ENCODE results near the gene CRADD.
"Not testable (repeated sequence)": the region's sequence is repeated elsewhere in the genome, so short reads cannot be mapped to it uniquely, and the experiment has no call there.

CRADD gene

DNA sequence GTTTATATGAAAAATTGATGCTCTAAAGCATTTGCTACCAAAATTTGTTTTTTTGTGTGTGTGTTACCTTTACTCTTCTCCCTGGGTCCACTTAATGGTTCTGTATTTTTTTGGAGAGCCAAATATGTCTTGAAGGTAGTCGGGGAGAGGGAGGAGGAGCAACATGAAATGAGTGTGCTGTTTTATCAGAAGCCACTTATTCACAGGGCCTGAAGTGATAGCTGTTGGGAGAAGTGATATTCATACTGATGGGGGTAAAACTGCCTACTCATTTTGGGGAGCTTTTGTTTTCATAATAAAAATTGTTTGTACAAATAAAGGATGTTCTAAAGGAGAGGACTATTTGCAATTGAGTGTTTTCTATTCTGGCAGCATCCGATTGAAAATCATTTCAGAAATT is 29.2 kb downstream of the CRADD start:
- DNase-seq, result peak; percentile 80 to 88
- TF ChIP-seq POLR2A (IDR thresholded peaks at IDR 0.05; ENCODE audit: low read length), result peak; percentile 31
- TF ChIP-seq GATA1 (IDR thresholded peaks at IDR 0.05; ENCODE audit: low read depth, low read length), result no peak

DNA sequence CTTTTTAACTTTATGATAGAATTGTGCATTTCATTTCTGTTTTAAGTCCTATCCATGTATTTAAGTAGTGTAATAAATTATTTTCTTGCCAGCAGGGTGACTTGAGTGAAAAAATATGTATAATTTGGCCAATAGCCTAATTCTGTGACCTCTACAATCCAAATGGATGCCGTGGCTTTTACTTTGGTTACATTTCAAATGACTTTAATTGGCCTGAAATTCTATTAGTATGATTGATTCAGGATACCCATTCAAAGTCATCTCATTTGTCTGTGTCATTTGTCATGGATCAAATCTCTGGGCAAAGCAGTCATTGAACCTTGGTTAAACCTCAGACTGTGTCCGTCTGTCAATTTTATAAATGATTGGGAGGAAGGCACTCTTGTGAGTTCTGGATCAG is 29.6 kb downstream of the CRADD start:
- TF ChIP-seq POLR2A (IDR thresholded peaks at IDR 0.05; ENCODE audit: low read length) (no peak), GATA1 (IDR thresholded peaks at IDR 0.05; ENCODE audit: low read depth, low read length) (no peak)
- DNase-seq, result no peak

DNA sequence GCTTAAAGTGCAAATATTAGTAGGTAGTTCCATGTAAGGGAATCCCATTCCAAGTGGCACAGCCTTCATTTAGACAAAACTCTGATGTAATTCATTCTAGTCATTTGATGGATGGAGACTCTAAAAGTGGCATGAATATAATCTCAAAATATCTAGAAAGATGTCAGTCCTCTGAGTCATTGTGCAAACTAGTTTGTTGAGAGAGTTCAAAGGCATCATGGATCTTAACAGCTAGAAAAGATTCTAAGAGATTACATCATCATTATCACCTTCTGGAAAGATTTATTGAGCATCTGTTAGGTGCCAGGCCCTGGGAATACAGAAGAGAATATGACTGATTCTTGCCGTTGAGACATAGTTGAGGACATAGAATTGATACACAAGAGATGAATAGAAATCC is 30.7 kb downstream of the CRADD start:
- TF ChIP-seq GATA1 (IDR thresholded peaks at IDR 0.05; ENCODE audit: low read depth, low read length), result no peak
- TF ChIP-seq POLR2A (IDR thresholded peaks at IDR 0.05; ENCODE audit: low read length), result no peak
- no peak for DNase-seq

DNA sequence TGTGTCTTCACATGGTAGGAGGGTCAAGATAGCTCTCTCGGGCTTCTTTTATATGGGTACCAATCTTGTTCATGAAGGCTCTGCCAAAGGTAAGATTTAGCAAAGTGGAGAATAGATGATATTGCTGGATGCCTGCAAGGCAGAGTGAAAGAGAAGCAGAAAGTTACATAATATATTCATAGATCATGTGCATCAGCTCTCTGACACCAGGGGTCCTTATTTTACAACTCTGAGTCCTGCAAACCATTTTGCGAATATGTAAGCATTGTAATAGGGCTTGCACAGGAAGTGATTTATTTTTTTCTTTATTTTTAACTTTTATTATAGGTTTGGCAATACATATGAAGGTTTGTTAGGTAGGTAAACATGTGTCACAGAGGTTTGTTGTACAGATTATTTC is 31.8 kb downstream of the CRADD start:
- TF ChIP-seq GATA1 (IDR thresholded peaks at IDR 0.05; ENCODE audit: low read depth, low read length) (no peak), POLR2A (IDR thresholded peaks at IDR 0.05; ENCODE audit: low read length) (no peak)
- DNase-seq, result no peak

DNA sequence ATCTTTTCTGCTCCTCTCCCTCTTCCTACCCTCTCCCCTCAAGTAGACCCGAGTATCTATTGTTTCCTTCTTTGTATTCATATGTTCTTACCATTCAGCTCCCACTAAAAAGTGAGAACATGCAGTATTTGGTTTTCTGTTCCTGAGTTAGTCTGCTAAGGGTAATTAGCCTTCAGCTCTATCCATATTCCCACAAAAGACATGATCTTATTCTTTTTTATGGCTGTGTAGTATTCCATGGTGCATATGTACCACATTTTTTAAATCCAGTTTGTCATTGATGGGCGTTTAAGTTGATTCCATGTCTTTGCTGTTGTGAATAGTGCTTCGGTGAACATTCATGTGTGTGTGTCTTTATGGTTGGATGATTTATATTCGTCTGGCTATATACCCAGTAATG is 32.2 kb downstream of the CRADD start:
- DNase-seq, result no peak
- no peak for TF ChIP-seq GATA1 (IDR thresholded peaks at IDR 0.05; ENCODE audit: low read depth, low read length)
- no peak for TF ChIP-seq POLR2A (IDR thresholded peaks at IDR 0.05; ENCODE audit: low read length)

DNA sequence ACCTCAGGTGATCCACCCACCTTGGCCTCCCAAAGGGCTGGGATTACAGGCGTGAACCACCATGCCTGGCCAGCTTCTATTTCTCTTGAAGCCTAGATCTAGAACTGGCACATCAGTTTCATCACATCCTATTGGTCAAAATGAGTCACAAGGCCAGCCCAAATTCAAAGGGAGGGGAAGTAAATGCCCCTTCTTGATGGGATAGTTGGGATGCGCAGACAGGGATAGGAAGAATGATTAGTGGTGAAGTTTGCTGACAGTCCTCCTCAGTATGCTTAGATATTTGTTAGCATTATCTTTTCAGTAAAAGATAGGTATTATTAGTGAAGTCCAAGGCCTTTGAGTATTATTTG is 33.4 kb downstream of the CRADD start:
- TF ChIP-seq POLR2A (IDR thresholded peaks at IDR 0.05; ENCODE audit: low read length) (no peak), GATA1 (IDR thresholded peaks at IDR 0.05; ENCODE audit: low read depth, low read length) (no peak)
- no peak for DNase-seq

DNA sequence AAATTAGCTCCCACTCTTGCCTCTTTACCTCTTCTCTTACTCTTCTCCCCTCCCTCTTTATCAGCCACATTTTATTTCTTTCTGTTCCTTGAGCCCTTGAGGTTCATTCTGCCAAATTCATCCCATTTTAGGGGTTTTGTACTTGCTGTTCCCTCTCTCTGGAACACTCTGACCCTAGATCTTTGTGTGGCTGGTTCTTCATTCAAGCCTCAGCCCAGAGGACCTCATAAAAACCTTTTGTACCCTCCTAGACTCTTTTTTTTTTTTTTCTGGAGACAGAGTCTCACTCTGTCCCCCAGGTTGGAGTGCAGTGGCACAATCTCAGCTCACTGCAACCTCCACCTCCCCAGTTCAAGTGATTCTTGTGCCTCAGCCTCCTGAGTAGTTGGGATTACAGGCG is 34.3 kb downstream of the CRADD start:
- DNase-seq, result not testable (repeated sequence)

DNA sequence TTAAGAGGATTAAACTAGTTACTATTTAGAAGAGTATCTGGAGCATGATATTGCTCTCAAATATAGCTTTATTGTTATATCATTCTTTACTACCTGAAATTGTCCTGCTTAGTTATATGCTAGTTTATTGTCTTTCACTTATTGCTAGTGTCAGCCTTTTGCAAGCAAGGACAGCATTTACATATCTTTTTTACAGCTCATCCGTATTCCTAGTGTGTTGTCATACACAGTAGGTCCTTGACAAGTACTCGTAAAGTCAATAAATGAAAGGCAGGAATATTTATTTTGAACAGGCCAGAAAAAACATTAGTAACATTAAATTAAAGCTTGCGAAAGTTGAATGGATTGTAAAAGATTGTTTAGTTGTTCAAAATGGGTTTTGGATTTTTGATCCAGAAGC is 35.0 kb downstream of the CRADD start:
- DNase-seq, result no peak
- TF ChIP-seq GATA1 (IDR thresholded peaks at IDR 0.05; ENCODE audit: low read depth, low read length) (no peak), POLR2A (IDR thresholded peaks at IDR 0.05; ENCODE audit: low read length) (no peak)

DNA sequence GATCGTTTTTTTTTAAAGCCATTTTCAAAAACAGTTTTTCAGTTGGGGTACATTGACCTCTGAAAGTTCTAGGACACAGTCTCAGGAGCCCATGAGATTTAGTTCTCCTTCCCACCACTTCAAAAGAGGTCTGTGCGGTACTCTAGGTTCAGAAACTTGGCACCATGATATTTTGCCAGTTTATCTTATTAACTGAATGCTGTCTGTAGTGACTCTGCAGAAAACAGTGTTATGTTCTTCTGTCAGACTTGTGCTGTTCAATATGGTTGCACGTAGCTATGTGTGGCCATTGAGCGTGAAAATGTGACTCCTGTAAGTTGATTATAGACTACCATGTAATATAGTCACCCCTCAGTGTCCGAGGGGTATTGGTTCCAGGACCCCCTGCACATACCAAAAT is 35.9 kb downstream of the CRADD start:
- peak; percentile 60 to 63 for DNase-seq
- TF ChIP-seq GATA1 (IDR thresholded peaks at IDR 0.05; ENCODE audit: low read depth, low read length) (no peak), POLR2A (IDR thresholded peaks at IDR 0.05; ENCODE audit: low read length) (no peak)

DNA sequence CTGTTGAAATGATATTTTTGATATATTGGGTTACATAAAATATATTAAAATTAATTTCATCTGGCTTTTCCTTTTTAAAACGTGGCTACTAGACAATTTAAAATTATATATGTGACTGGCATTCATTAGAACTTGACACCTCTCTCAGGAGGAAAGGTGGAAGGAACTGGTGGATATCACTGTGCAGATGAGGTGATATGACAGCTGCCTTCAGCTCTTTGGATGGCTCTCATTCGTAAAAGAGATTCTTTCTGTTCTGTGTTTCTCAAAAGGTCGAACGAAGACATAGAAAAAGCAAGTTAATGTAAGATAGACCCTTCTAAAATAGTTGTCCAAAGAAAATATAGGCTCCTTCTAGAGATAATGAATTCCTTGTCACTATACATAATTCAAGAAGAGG is 36.6 kb downstream of the CRADD start:
- DNase-seq, result no peak
- TF ChIP-seq GATA1 (IDR thresholded peaks at IDR 0.05; ENCODE audit: low read depth, low read length) (no peak), POLR2A (IDR thresholded peaks at IDR 0.05; ENCODE audit: low read length) (no peak)

DNA sequence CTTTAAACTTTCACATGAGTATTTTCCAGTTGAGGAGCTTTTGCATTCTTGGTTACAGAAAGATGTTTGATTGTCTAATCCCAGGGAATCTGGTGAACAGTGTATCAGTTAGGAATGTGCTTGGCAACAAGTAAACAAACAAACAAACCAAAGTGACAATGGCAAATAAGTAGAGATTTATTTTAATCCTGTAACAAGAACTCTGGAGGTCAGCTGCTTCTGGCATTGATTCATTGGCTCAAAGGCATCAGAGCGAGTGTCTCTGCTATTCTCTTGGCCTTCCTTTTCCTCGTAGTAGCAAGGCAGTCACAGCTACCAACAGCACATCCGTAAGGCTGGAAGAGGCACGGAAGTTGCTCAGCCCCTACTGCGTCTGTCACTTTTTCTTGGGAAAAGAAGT is 37.2 kb downstream of the CRADD start:
- no peak for DNase-seq
- no peak for TF ChIP-seq GATA1 (IDR thresholded peaks at IDR 0.05; ENCODE audit: low read depth, low read length)
- TF ChIP-seq POLR2A (IDR thresholded peaks at IDR 0.05; ENCODE audit: low read length), result no peak

DNA sequence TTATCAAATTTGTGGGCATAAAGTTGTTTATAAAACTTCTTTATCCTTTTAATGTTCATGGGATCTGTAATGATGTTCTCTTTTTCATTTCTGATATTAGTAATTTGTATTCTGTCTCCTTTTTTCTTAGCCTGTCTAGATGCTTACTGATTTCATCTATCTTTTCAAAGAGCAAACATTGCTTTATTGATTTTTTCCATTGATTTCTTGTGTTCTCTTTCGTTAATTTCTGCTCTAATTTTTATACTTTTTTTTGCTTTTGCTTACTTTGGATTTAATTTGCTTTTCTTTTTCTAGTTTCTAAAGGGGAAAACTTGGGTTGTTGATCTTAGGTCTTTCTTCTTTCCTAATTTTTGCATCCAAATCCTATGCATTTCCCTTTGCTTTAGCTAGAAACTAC is 42.5 kb downstream of the CRADD start:
- DNase-seq, result no peak
- TF ChIP-seq POLR2A (IDR thresholded peaks at IDR 0.05; ENCODE audit: low read length) (no peak), GATA1 (IDR thresholded peaks at IDR 0.05; ENCODE audit: low read depth, low read length) (no peak)

DNA sequence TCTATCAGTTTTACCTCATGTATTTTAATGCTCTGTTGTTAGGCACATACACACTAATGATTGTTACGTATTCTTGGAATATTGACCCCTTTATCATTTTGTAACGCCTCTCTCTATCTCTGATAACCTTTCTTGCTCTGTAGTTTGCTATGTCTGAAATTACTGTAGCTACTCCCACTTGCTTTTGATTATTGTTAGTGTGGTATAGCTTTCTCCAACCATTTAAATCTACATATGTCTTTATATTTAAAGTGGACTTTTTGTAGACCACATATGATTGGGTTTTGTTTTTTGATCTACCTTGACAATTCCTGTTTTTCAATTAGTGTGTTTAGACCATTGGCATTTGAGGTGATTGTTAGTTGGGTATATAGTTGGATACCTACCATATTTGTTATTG is 43.4 kb downstream of the CRADD start:
- DNase-seq, result no peak
- TF ChIP-seq GATA1 (IDR thresholded peaks at IDR 0.05; ENCODE audit: low read depth, low read length), result no peak
- TF ChIP-seq POLR2A (IDR thresholded peaks at IDR 0.05; ENCODE audit: low read length), result no peak

DNA sequence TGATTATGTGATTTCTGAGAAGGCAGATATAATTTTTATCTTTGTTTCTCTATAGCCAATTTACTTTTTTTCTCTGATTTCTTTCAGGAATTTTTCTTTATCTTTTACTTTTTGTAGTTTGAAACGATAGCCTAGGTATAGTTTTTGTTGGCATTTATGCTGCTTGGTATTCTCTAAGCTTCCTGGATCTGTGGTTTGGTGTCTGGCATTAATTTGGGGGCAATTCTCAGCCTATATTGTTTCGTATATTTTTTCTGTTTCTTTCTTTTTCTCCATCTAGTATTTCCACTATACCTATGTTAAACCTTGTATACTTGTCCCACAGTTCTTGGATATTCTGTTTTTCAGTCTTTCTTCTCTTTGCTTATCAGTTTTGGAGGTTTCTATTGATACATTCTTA is 45.0 kb downstream of the CRADD start:
- no peak for DNase-seq
- TF ChIP-seq GATA1 (IDR thresholded peaks at IDR 0.05; ENCODE audit: low read depth, low read length) (no peak), POLR2A (IDR thresholded peaks at IDR 0.05; ENCODE audit: low read length) (no peak)

DNA sequence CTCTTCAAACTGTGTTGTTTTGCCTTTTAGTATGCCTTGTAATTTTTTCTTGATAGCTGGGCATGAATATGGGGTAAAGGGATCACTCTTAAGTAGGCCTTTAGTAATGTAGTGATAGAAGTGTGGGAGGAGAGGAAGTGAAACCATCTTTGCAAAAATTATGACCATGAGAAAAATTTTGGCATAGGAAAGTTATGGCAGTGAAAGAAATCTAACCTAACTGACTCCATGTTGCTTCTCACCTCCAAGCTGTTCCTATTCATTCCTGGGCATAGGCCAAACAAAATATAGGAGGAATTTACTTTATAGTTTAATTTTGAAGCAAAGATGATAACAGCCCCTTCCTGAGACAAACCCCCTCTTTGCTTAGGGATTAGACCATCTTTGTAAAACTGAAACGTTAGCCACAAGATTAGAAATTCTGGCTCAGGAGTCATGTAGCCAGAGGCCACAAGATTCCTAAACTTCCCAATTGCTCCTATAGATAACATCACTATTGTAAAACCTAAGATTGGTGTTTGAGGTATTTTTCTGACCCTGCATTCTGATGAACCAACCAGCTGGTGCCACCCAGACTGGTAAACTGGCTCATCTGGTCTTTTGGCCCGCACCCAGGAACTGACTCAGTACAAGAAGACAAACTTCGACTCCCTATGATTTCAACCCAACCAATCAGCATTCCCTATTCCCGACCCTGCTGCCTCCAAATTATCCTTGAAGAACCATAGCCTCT is 45.8 kb downstream of the CRADD start:
- TF ChIP-seq POLR2A (IDR thresholded peaks at IDR 0.05; ENCODE audit: low read length) (no peak), GATA1 (IDR thresholded peaks at IDR 0.05; ENCODE audit: low read depth, low read length) (no peak)
- DNase-seq, result no peak

DNA sequence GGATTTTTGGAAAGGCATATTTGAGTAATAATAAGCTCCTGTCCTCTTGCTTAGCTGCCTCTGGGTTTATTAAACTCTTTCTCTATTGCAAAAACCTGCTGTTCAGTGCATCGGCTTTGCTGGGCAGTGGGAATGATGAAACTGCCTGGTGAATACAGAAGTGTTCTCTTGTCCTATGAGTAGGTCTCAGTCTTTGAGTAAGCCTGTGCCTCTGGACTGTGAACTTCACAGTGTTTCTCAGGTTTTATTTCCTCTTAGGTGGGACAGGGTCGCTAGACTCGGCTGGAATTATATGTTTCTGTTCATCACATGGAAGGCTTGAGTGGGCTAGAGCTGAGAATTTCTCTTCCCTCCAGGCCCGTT is 46.4 kb downstream of the CRADD start:
- no peak for DNase-seq
- TF ChIP-seq POLR2A (IDR thresholded peaks at IDR 0.05; ENCODE audit: low read length), result no peak
- TF ChIP-seq GATA1 (IDR thresholded peaks at IDR 0.05; ENCODE audit: low read depth, low read length), result no peak
